K562 (cell line): ENCODE data around the gene GPR78. TPM values are rescaled to one million over a fixed set of nuclear protein-coding genes. Genes with fewer than 3 reads are reported as not detected.
A peak's percentile ranks its signal among the peaks of the same experiment; 100 is the strongest.

Experiments
- ATAC-seq: fragments of 200-7000 bp; cut with Tn5 transposase; 3 replicates; pipeline ENCODE4 v1.9.1; 2020; ENCODE audit warnings: moderate library complexity
- BruUV-seq: library from RNA; stranded (reverse); fragments of 400-500 nt; replicated peaks from 2 replicates; lab custom pipeline; 2021; lab: Mats Ljungman, UMichigan
- CTCF ChIA-PET: fragments of 300-600 bp; formaldehyde crosslinking; extraction: SDS; loops from one replicate; lab custom pipeline; 2021; ENCODE audit warnings: low intra/inter-chr PET ratio; lab: Yijun Ruan, JAX
- POLR2A ChIA-PET: fragments of 300-600, 350-650 bp; sonication (Branson Sonifier 250); formaldehyde crosslinking; extraction: SDS; loops from one replicate; lab custom pipeline; 2021; ENCODE audit warnings: antibody characterized with exemption, inconsistent platforms; lab: Yijun Ruan, JAX
- DNase-seq, 4 experiments: peaks; one replicate each; pipeline versions ENCODE4 v3.0.0 to v3.0.0-alpha.2; 2011 to 2018; ENCODE audit warnings: low spot score in 3 of 4, mixed read lengths in 3 of 4; ENCODE audit errors: extremely low read depth in 1 of 4
- FAIRE-seq: peaks from 2 replicates; lab custom pipeline; 2011; peaks lifted over from hg19 to GRCh38; lab: Jason Lieb, UNC
- H2AFZ ChIP-seq: 2 replicates; pipeline ENCODE4 v1.6.0; 2011; ENCODE audit warnings: low read depth, low read length, control low read depth, inconsistent platforms
- H3K27ac ChIP-seq: fragments of 200-600 bp; 3 replicates; pipeline ENCODE4 v1.8.0; 2011; ENCODE audit warnings: low read depth, mild to moderate bottlenecking, control low read depth, inconsistent platforms, low read length, moderate library complexity, mixed read lengths; ENCODE audit errors: extremely low read depth
- H3K27me3 ChIP-seq, 2 experiments: fragments of 300-600 bp in 1 of 2; 2 replicates in 1 of 2; 3 replicates in 1 of 2; pipeline versions ENCODE4 v1.6.0 to v1.8.0; 2011; ENCODE audit warnings: inconsistent platforms in 2 of 2, low read length in 2 of 2, mild to moderate bottlenecking in 1 of 2, mixed read lengths in 1 of 2, moderate library complexity in 1 of 2; ENCODE audit not compliant: control insufficient read depth in 2 of 2, insufficient read depth in 2 of 2
- H3K36me3 ChIP-seq: fragments of 300-600 bp; 3 replicates; pipeline ENCODE4 v1.8.0; 2011; ENCODE audit warnings: mild to moderate bottlenecking, low read length, inconsistent platforms; ENCODE audit not compliant: control insufficient read depth, insufficient read depth
- H3K4me1 ChIP-seq, 2 experiments: fragments of 200-600 bp in 1 of 2; replicated peaks in 1 of 2; 2 replicates in 1 of 2; 3 replicates in 1 of 2; pipeline versions ENCODE4 v1.5.1 to v1.8.0; 2011; ENCODE audit warnings: inconsistent platforms in 2 of 2, low read length in 2 of 2, mild to moderate bottlenecking in 1 of 2, mixed read lengths in 1 of 2, moderate library complexity in 1 of 2; ENCODE audit not compliant: control insufficient read depth in 2 of 2, insufficient read depth in 2 of 2
- H3K4me2 ChIP-seq: 2 replicates; pipeline ENCODE4 v1.6.1; 2011; ENCODE audit warnings: low read length, control low read depth, inconsistent platforms, mixed read lengths; ENCODE audit not compliant: insufficient read depth
- H3K4me3 ChIP-seq: fragments of 200-600 bp; sonication (generic), shearing (Covaris generic); 2 replicates; pipeline ENCODE4 v1.5.1; 2016; ENCODE audit warnings: control low read depth, inconsistent platforms
- H3K79me2 ChIP-seq: fragments of 200-600 bp; 3 replicates; pipeline ENCODE4 v1.8.0; 2011; ENCODE audit warnings: low read length, inconsistent platforms; ENCODE audit not compliant: control insufficient read depth, insufficient read depth
- H3K9ac ChIP-seq, 2 experiments: 2 replicates each; pipeline versions ENCODE4 v1.6.0 to v1.6.1; 2011; ENCODE audit warnings: low read depth in 2 of 2, low read length in 2 of 2, control low read depth in 1 of 2, inconsistent platforms in 1 of 2, mild to moderate bottlenecking in 1 of 2, mixed read lengths in 1 of 2; ENCODE audit not compliant: insufficient read depth in 1 of 2
- H3K9me1 ChIP-seq: one replicate; pipeline ENCODE4 v1.6.0; 2011; ENCODE audit warnings: inconsistent platforms, mild to moderate bottlenecking, low read length, moderate library complexity; ENCODE audit not compliant: control insufficient read depth, insufficient read depth
- H3K9me3 ChIP-seq: replicated peaks from 2 replicates; pipeline ENCODE4 v1.5.1; 2011; ENCODE audit warnings: low read depth, low read length, inconsistent platforms; ENCODE audit not compliant: control insufficient read depth, insufficient read depth
- H4K20me1 ChIP-seq: replicated peaks from 2 replicates; pipeline ENCODE4 v1.6.1; 2011; ENCODE audit warnings: low read length, inconsistent platforms, mixed read lengths; ENCODE audit not compliant: control insufficient read depth, insufficient read depth
- WGBS: fragments of 100-300 bp; shearing (Covaris generic); methylation state at CpG from one replicate; pipeline ENCODE4 v1.1.6; 2016; ENCODE audit warnings: low coverage, mixed read lengths; ENCODE audit not compliant: insufficient coverage; ENCODE audit errors: missing lambda C conversion rate; 5-methylcytosine and 5-hydroxymethylcytosine counted together
- in situ Hi-C: fragments of 300-500 bp; cut with MboI; formaldehyde crosslinking; loops from 4 replicates; pipeline ENCODE4 v1.15.0; 2018; ENCODE audit warnings: inconsistent platforms, mixed read lengths
- intact Hi-C: fragments of 100-400 bp; cut with micrococcal nuclease; formaldehyde crosslinking; loops from 2 replicates; pipeline ENCODE4 v1.14.2; 2022
- polyA plus RNA-seq, 8 experiments: library from polyadenylated mRNA; depleted of rRNA in 4 of 8; stranded (reverse) in 5 of 8; unstranded in 3 of 8; fragments of >200 nt; fragmentation: Nextera tagmentation in 2 of 8; fragmentation: Illumina TruSeq in 1 of 8; extraction: Ambion mirVana in 2 of 8; extraction: Trizol in 1 of 8; gene quantifications; 2 replicates each; pipeline versions ENCODE4 v1.2.1 to v1.2.3, GENCODE V29; 2011 to 2014; ENCODE audit warnings: inconsistent platforms in 1 of 8, missing spikeins in 1 of 8
- total RNA-seq, 7 experiments: library from RNA; depleted of rRNA in 6 of 7; stranded (reverse); fragments of >200 nt in 6 of 7; fragmentation: Illumina TruSeq in 2 of 7; extraction: Trizol in 2 of 7; gene quantifications; 2 replicates each; pipeline versions ENCODE4 v1.2.1 to v1.2.3, GENCODE V29; 2011 to 2021; ENCODE audit warnings: low replicate concordance in 1 of 7
- TF ChIP-seq, protein P1 (sequence below): sonication (generic); formaldehyde crosslinking; IDR thresholded peaks from 2 replicates; pipeline ENCODE4 v1.8.1; 2023; ENCODE audit warnings: missing genetic modification reagents, mild to moderate bottlenecking, borderline replicate concordance

GPR78 gene
- total and polyA plus RNA-seq, 9 of the 15 experiments (the other 6 are each of a cell fraction or from before 2014, with no cell fraction given) = 0.04 to 0.13 (median 0.07) TPM; not detected in 4

DNA sequence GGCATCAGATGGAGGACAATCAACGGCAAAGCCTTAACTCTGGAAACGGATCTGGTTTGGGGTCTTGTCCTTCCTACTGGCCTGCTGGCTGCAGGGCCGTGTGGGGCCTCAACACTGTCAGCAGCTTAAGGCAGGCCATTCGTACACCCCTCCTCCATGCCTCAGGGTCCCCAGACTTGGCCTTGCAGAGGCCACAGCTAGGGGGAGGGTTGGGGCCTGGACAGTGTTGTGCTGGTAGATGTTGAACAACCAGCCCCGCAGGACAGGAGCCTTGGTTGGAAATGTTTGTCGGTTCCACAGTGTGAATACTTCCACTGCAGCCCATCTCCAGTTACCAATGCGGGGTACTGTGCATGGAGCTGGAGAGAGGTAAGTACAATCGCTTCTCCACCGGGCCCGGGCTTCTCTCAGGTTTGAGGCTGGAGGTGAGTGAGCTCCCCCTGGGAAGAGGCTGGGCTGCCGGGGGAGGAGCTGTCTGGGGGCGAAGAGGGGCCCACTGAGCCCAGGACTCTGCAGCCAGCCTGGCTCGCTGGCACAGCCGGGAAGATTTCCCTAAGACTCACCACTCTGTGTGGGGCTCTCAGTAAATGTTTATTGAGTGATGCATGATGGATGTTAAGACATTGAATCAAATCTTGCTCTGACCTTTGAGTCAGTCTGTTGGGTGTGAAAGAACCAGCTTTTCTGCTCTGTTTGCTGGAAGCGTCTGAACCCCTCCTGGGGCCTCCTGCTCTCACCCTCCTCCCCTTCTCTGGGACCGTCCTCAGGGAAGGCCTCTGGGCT lies 19.7 kb upstream of the GPR78 start:
- no peaks in the 10 kb centered on the region for H3K9me1 ChIP-seq
- no peaks in the 10 kb centered on the region for H3K36me3 ChIP-seq
- no peak overlapping the region for H3K4me3 ChIP-seq
- no peaks in the 10 kb centered on the region for H3K9me3 ChIP-seq
- peaks cover 0 to 4% of the 10 kb centered on the region in 2 experiments; a peak in 1 of 5 replicates for H3K4me1 ChIP-seq
- no peaks in the 10 kb centered on the region for H3K79me2 ChIP-seq
- DNase-seq (no peak), ATAC-seq (peak; percentile 49), FAIRE-seq (no peak)
- intact Hi-C loops = no loop called here
- H3K27ac ChIP-seq = no peak overlapping the region
- POLR2A ChIA-PET = interaction anchor here (0.6 to 1.2 kb wide), 3 partner anchors 11 to 20 kb away, joined by 3 read pairs; partner anchors contain the start of gene GPR78
- CTCF ChIA-PET = no interaction called here
- WGBS = 13% methylated on average over 15 of the region's 16 CpGs
- H2AFZ ChIP-seq = no peak overlapping the region
- H3K27me3 ChIP-seq = peaks cover 0 to 27% of the 10 kb centered on the region in 2 experiments; a peak in 2 of 5 replicates
- in situ Hi-C loops = no loop called here
- no peak overlapping the region for H3K4me2 ChIP-seq
- no peaks in the 10 kb centered on the region for H4K20me1 ChIP-seq
- no peak overlapping the region for H3K9ac ChIP-seq
- BruUV-seq = no TSS peak
- TF ChIP-seq, protein P1, sequence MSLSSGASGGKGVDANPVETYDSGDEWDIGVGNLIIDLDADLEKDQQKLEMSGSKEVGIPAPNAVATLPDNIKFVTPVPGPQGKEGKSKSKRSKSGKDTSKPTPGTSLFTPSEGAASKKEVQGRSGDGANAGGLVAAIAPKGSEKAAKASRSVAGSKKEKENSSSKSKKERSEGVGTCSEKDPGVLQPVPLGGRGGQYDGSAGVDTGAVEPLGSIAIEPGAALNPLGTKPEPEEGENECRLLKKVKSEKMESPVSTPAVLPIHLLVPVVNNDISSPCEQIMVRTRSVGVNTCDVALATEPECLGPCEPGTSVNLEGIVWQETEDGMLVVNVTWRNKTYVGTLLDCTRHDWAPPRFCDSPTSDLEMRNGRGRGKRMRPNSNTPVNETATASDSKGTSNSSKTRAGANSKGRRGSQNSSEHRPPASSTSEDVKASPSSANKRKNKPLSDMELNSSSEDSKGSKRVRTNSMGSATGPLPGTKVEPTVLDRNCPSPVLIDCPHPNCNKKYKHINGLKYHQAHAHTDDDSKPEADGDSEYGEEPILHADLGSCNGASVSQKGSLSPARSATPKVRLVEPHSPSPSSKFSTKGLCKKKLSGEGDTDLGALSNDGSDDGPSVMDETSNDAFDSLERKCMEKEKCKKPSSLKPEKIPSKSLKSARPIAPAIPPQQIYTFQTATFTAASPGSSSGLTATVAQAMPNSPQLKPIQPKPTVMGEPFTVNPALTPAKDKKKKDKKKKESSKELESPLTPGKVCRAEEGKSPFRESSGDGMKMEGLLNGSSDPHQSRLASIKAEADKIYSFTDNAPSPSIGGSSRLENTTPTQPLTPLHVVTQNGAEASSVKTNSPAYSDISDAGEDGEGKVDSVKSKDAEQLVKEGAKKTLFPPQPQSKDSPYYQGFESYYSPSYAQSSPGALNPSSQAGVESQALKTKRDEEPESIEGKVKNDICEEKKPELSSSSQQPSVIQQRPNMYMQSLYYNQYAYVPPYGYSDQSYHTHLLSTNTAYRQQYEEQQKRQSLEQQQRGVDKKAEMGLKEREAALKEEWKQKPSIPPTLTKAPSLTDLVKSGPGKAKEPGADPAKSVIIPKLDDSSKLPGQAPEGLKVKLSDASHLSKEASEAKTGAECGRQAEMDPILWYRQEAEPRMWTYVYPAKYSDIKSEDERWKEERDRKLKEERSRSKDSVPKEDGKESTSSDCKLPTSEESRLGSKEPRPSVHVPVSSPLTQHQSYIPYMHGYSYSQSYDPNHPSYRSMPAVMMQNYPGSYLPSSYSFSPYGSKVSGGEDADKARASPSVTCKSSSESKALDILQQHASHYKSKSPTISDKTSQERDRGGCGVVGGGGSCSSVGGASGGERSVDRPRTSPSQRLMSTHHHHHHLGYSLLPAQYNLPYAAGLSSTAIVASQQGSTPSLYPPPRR = no peak
